GM03348 (cell line): ENCODE data around the gene ID3.

Experiments used
- DNase-seq: peaks from one replicate; pipeline ENCODE4 v3.0.0; 2012; ENCODE audit warnings: low spot score

Gene ID3

GRCh38 chr1:23564529-23565122, 5.3 kb upstream of the ID3 start:
- no peak for DNase-seq

- DNase-seq: no peak
These were observed 4.6 kb upstream of the ID3 start for GRCh38 chr1:23563755-23564374.

- DNase-seq: no peak
These were observed 3.7 kb upstream of the ID3 start for GRCh38 chr1:23563003-23563402.

GRCh38 chr1:23562137-23562876, 3.0 kb upstream of the ID3 start:
- DNase-seq: peak; percentile 95

- DNase-seq: no peak
These were observed 2.5 kb upstream of the ID3 start for GRCh38 chr1:23561813-23562100.

- no peak for DNase-seq
These were observed 1.9 kb upstream of the ID3 start for GRCh38 chr1:23561076-23561812.

- DNase-seq: peak; percentile 27
These were observed 862 bp upstream of the ID3 start for GRCh38 chr1:23559985-23560741.

- no peak for DNase-seq
These were observed 497 bp downstream of the ID3 start for GRCh38 chr1:23558872-23559135.

GRCh38 chr1:23558140-23558871, 995 bp downstream of the ID3 start:
- DNase-seq: peak; percentile 35

GRCh38 chr1:23557471-23558124, 1.7 kb downstream of the ID3 start:
- DNase-seq: no peak

- no peak for DNase-seq
These were observed 2.4 kb downstream of the ID3 start for GRCh38 chr1:23556635-23557470.

GRCh38 chr1:23555986-23556634, 3.2 kb downstream of the ID3 start:
- no peak for DNase-seq

- no peak for DNase-seq
These were observed 3.9 kb downstream of the ID3 start for GRCh38 chr1:23555270-23555985.

GRCh38 chr1:23554481-23555269, 4.6 kb downstream of the ID3 start:
- DNase-seq: peak; percentile 94

- no peak for DNase-seq
These were observed 5.2 kb downstream of the ID3 start for GRCh38 chr1:23554127-23554480.

- no peak for DNase-seq
These were observed 5.8 kb downstream of the ID3 start for GRCh38 chr1:23553231-23554126.

- DNase-seq: no peak
These were observed 7.5 kb downstream of the ID3 start for GRCh38 chr1:23551849-23552248.
